Brain pericyte (primary cell): ENCODE measurements around the gene DHX35.

Source experiments
- DNase-seq: peaks from one replicate; pipeline ENCODE4 v3.0.0-alpha.2; 2012; ENCODE audit warnings: low read depth, low spot score

The DHX35 gene, protein sequence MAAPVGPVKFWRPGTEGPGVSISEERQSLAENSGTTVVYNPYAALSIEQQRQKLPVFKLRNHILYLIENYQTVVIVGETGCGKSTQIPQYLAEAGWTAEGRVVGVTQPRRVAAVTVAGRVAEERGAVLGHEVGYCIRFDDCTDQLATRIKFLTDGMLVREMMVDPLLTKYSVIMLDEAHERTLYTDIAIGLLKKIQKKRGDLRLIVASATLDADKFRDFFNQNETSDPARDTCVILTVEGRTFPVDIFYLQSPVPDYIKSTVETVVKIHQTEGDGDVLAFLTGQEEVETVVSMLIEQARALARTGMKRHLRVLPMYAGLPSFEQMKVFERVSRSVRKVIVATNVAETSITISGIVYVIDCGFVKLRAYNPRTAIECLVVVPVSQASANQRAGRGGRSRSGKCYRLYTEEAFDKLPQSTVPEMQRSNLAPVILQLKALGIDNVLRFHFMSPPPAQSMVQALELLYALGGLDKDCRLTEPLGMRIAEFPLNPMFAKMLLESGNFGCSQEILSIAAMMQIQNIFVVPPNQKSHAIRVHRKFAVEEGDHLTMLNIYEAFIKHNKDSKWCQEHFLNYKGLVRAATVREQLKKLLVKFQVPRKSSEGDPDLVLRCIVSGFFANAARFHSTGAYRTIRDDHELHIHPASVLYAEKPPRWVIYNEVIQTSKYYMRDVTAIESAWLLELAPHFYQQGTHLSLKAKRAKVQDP

DNA sequence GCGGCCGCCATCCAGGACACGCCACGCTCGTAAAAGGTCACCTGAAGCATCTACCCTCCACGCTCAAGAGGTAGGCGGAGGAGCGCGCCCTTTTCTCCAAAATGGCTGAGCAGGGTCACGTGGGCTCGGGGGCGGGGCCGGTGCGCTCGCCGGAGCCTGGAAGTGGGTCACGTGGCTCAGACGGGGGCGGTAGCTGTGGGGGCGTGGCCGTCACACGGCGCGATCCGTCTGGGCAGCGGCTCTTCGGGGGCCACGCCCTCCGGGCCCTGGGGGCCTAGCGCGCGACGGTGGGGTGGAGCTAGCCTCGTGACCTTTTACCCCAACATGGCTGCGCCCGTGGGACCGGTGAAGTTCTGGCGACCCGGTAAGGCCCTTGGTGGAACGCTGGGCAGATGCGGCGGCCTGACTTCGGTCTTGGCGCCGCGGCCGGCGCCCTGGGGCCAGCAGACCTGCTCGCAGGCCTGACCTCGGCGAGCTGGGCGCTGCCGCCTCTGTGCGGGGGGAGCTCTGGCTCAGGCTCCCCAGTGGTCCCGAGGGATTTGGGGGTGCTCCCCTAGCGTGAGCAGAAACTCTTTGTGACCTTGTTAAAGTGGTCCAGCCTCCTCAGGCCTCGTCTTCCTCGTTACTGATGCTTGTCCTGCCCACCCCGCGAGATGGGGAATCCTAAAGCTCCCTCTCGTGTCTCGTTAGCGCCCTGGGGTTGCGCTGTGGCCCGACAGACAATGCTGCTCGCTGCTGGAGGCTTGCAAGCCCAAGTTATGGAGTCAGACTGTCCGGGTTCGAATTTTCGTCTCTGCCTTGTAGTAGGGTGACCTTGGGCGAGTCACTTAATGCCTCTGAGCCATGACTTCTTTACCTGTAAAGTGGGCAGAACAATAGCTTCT lies at the start of gene DHX35:
Gene DHX35 (plus strand): TSS at position 301 of the 884 bp plus-strand sequence. CDS start 24 bp downstream, at position 325.
- DNase-seq, result peak; percentile 90

DNA sequence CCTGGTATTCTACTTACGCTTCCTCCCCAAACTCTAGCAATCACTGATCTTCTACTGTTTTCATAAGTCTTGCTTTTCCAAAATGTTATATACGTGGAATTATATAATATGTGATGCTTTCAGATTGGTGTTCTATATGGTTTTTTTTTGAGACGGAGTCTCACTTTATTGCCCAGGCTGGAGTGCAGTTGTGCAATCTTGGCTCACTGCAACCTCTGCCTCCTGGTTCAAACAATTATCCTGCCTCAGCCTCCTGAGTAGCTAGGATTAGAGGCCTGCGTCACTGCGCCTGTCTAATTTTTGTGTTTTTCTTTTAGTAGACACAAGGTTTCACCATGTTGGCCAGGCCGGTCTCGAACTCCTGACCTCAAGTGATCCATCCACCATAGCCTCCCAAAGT lies 46.8 kb upstream of the DHX35 start:
- DNase-seq, result no peak

DNA sequence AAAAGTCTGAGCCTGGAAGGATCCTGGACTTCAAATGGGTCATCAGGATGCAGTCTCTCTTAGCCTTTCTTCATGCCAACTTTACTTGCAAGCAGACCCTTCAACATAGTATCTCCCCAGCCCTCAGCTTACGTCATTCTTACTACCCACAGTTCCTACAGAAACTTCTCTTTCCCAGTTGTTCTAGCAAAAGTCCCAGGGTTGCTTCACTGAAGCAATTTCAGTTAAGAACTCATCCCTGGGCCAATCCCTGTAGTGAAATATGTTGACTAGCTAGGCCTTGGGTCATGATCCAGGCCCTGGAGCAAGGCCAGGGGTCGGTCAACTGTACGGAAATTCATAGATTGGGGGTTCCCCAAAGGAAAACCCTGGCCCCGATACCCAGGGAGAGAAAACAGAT lies 44.5 kb upstream of the DHX35 start:
- DNase-seq, result no peak

DNA sequence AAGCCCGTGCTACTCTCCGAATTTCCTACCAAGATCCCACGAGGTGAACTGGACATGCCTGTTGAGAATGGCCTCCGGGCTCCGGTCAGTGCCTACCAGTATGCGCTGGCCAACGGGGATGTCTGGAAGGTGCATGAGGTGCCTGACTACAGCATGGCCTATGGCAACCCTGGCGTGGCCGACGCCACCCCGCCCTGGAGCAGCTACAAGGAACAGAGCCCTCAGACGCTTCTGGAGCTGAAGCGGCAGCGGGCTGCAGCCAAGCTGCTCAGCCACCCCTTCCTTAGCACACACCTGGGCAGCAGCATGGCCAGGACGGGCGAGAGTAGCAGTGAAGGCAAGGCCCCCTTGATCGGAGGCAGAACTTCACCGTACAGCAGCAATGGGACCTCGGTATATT lies 44.0 kb upstream of the DHX35 start:
- no peak for DNase-seq

DNA sequence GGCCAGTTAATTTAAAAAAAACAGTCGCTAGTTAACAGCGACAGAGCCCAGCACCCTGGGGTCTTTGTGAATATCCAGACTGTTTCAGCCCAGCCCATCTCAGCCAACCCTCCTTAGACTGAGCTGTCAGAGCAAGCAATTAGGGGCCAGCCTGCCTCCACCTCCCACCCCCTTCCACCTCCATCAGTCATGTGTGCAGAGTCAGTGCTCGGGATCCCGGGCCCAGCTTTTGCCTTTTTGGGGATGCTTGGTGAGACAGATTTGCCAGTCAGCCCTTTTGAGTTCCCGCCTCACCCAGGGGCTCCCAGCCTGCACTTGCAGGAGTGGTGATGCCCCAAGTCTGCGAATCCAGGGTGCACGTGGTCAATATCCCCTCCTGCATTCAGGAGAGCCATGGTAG lies 42.5 kb upstream of the DHX35 start:
- DNase-seq, result no peak

DNA sequence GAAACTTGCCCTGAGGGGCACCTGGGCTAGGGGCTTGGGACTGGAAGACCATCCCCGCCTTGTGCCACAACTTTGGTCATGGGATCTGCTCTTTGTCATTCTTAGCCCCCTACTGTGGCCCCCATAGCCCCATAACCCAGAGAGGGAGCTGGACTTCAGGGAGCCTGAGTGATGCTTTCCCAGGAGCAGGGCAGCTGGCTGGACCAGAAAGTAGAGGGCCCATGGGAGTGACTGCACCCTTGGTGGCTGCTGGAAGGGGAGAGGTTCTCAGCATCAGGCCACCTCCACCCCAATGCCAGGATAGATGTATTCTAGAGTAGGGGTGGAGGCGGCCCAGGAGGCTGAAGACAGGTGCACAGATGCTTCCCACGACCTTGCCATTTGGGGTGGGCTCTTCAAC lies 41.7 kb upstream of the DHX35 start:
- no peak for DNase-seq

DNA sequence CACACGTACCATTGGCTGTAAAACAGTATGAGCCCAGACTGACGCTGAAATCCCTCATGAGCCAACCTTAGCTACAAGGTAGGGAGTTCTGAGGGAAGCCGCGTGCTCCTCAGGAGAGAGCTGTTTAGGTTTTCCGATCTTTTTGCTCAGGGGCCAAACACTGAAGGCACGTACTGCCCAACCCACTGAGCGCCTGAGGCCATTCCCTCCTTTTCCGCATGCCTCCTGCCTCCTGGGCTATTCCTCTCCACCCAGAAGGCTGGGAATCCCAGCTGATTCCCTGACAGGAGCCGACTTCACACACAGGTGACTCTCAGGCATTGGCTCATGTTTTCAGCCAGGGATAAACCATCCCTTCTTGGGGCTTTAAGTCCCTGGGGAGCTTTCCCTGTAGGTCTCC lies 41.3 kb upstream of the DHX35 start:
- no peak for DNase-seq

DNA sequence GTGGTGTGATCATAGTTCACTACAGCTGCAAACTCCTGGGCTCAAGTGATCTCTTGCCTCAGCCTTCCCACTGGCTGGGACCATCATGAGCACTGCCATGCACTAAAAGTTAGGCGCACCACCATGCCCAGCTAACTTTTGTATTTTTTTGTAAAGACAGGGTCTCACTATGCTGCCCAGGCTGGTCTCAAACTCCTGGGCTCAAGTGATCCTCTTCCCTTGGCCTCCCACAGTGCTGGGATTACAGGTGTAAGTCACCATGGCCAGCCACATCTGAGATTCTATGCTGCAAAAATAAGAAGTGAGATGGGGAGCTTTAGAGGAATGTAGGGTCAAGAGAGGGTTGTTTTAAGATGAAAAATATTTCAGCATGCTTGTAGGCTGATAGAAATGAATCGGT lies 37.4 kb upstream of the DHX35 start:
- no peak for DNase-seq

DNA sequence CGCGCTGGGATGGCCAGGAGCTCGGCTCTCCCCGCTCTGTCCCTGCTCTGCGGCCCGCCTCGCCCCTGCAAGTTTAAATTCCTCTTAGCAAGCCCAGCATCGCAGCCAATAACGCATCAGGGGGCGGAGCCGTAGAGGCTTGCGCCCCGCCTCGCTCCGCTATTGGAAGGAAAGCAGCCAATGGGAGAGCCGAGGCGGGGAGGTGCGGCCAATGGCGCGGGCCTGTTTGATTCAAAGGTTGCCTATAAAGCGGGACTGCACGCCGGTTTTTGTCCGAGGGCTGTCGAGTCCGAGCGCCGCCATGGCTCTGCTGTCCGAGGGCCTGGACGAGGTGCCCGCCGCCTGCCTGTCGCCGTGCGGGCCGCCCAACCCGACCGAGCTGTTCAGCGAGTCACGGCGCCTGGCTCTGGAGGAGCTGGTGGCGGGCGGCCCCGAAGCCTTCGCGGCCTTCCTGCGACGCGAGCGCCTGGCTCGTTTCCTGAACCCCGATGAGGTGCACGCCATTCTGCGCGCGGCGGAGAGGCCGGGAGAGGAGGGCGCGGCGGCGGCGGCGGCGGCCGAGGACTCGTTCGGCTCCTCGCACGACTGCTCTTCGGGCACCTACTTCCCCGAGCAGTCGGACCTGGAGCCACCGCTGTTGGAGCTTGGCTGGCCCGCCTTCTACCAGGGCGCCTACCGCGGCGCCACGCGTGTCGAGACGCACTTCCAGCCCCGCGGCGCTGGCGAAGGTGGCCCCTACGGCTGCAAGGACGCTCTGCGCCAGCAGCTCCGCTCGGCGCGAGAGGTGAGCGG lies 35.8 kb upstream of the DHX35 start, which contains the start of gene FAM83D:
Gene FAM83D (plus strand): TSS at position 276 of the 792 bp plus-strand sequence. CDS start 26 bp downstream, at position 302.
- peak; percentile 93 for DNase-seq

DNA sequence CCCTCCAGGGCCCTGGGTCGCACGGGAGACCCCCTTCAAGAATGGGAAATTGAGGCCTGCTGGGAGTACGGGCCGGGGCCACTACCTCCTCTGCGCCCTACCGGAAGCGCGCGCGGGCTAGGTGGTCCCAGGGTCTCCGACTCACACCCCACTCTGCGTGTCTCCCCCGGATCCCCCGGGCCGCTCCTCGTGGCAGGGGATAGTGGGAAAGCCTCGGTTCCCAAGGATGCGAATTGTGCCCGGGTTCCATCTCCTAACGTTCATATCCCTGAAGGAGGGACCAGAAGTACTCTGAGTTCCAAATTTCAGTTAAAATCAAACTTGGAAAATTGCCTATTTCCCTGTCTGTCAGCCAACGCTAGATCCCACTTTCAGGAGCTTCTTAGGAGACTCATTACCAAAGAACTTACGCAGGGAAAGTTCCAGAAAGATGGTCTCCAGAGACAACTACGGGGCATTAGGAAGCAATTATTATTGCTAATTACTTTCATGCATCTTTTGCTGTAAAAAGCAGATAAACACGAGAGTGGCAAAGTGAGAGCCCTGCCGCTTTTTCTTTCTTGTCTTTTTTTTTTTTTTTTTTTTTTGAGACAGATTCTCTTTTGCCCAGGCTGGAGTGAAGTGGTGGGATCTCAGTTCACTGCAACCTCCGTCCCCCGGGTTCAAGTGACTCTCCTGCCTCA lies 35.1 kb upstream of the DHX35 start:
- no peak for DNase-seq

DNA sequence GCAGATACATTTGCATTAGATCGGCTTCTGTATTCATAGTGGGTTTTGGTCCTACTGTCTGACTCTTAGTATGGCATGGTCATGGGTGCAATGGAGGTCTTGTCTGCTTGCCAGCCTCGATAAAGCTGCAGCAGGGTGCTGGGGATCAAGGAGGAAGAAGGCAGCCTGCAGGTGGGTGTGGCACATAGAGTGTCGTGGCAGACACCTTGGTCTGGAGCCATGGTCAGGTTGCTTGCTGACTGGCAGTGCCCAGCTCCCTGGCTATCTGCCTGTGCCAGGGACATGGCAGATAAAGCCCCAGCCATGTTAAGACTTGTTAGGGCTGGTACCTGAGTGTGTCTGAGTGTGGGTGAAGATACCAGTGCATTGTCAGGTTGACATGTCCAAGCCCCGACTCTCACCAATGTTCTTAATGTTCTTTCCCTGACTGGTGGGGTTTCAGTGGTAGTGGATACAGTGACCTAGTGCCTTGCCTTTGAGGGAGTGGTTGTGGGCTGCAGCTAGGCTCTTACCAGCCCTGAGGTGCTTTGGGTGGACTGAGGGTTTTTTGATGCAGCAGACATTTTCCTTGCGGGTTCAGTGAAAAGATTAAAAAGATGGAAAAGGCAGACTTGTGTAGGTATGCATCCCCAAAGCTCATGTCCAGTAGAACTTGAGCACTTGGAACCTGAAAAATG lies 34.1 kb upstream of the DHX35 start:
- DNase-seq, result no peak

DNA sequence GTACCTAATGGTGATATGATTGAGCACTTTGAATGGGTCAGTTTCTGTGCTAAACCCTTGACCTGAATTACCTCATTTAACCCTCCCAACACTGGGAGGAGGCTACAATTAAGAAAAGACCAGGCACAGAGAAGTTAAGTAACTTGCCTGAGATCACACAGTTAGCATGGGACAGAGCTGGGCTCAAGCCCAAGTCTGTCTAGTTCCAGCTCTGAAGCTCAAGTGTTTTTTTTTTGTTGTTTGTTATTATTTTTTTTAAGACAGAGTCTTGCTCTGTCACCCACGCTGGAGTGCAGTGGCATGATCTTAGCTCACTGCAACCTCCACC lies 31.9 kb upstream of the DHX35 start:
- no peak for DNase-seq

DNA sequence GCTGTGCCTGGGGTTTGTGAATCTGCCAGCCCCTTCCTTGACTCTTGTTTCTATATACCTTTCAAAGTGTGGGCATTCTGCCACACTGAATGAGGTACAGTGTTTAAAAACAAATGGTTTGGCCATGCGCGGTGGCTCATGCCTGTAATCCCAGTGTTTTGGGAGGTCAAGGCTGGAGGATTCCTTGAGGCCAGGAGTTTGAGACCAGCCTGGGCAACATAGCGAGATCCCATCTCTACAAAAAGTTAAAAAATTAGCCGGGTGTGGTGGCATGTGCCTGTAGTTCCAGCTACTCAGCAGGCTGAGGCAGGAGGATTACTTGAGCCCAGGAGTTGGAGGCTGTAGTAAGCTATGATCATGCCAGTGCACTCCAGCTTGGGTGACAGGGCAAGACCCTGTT lies 30.2 kb upstream of the DHX35 start:
- DNase-seq, result no peak

DNA sequence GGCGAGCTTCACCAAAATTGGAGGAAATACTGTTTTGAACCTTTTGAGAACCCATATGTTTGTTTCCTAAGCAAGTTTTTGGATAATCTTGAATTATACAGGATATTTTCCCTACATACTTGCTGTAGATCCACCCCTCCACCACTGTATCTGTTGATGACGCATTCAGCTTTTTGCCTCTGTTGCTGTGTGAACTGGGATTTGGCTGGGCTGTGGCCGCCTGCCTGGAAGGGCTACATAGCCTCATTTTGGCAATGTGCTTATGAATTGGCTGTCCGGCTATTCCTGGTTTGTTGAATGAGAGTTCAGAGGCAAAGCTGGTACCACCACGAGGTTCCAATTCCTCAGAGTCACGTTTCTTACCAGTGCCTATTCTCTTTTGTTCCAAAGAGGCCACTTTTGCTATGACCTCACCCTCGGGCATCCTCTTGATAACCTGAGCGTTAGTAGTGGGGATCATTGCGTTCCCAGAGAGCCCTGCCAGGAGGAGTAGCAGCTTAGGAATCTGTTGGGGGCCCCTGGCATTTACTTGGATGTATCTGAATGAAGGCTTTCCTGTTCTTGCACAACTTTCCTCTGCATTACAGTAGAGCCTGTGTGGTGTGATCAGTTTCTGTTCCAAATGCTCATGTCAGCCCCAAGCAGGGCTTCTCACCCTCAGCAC lies 29.6 kb upstream of the DHX35 start:
- DNase-seq, result no peak

DNA sequence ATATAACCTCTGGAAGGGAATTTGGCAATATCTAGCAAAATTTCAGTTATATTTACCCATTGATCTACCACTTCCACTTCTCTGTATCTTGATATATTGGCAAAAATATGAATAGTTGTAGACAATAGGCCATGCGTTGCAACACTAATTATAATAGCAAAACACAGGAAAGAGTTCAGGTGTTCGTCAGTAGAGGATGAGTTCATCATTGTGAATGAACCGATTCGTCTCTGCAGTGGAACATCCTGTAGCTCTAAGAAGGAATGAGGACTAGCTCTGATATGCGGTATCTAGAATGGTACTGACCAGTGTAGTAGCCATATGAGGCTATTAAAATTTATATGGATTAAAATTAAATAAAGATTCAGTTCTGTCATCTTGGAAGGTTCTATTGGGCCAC lies 27.6 kb upstream of the DHX35 start:
- no peak for DNase-seq

DNA sequence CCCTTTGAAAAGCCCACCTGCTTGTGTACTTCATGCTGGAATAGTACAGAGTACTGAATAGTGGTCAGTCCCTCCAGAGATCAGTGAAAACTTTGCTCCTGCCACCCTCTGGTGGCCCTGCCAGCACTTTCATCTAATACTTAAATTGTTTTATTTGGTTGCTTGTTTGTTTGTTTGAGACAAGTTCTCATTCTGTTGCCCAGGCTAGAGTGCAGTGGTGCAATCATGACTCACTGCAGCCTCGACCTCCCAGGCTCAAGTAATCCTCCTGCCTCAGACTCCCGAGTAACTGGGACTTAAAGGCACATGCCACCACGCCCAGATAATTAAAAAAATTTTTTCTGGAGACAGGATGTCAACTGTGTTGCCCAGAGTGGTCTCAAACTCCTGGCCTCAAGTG lies 26.9 kb upstream of the DHX35 start:
- DNase-seq, result no peak

DNA sequence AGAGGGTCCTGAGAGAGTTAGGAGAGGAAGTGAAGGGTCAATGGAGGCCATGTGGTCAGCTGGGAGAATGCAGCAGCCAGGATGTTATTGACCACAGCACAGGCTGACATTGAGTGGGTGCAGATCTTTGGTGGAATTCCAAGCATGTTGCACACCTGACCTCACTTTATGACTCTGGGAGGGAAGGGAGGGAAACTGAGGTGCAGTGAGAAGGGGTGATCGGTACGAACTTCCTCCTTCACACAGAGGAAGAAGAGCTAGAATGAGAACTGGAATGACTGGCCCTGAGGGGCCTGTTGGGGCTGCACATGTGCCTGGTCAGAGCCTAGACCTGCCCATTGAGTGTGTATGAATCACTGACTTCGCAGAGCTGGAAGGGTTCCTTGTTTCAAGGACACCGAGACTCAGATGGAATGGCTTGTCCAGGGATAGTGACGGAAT lies 26.2 kb upstream of the DHX35 start:
- DNase-seq, result no peak

DNA sequence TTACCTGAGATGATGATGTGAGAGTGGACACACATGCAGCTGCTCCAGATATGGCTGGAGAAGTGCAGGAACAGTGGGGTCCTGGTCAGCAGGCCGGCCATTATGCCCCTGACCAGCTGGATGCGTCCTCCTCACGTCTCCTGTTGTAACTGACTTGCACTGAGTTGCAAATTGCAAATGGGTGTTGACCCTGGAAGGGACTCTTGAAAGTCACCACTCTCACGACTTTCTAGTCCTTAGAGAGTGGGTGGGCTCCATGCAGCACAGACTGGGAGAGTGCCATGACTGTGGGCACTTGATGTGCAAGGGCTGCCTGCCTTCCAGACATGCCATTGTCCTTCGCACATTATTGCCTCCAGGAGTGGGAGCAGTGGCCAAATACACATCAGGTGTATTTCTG lies 25.1 kb upstream of the DHX35 start:
- no peak for DNase-seq

DNA sequence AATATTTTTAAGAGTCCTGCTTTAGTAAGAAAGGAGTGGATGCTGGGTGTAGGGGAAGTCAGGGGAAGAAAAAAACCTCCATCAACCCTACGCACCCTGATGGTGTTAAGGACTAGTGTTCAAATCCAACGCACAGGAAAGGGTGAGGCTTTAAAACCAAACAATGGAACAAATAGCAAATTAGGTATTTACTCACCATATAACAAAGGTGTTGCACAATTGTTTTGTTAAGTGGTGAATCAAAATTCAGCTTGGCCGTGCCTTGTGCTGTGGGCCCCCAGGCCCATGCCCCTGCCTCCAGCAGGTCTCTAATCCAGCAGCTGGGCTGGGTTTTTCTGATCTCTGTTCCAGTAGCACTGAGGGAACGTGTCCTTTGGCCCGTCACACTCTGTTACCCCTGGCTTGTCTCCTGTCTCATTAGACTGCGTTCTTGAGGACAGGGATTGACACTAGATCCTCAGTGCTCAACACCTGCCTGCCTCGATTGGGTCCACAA lies 24.1 kb upstream of the DHX35 start:
- no peak for DNase-seq
